H1 (cell line): ENCODE measurements around the gene TMEM151B. TPM values are rescaled to one million over a fixed set of nuclear protein-coding genes. Genes with fewer than 3 reads are reported as not detected.

Source experiments
- CBX8 ChIP-seq: fragments of 300-800, 300-1000 bp; sonication (generic); IDR thresholded peaks from 2 replicates; pipeline ENCODE4 v1.7.1; 2016; ENCODE audit warnings: low read depth, low read length, borderline replicate concordance
- CHD1 ChIP-seq: IDR thresholded peaks from 2 replicates; pipeline ENCODE4 v1.6.1; 2012; ENCODE audit warnings: low read depth, low read length, improper control_type of control experiment
- CHD7 ChIP-seq: fragments of 300-600 bp; sonication (generic); IDR thresholded peaks from 2 replicates; pipeline ENCODE4 v1.7.1; 2012; ENCODE audit warnings: low read length, moderate library complexity, mild to moderate bottlenecking, inconsistent platforms; ENCODE audit not compliant: insufficient replicate concordance
- CREB1 ChIP-seq: IDR thresholded peaks from 2 replicates; pipeline ENCODE4 v1.6.1; 2012; ENCODE audit warnings: inconsistent platforms
- MAFK ChIP-seq: IDR thresholded peaks from 2 replicates; pipeline ENCODE4 v1.6.1; 2012; ENCODE audit warnings: low read depth, mild to moderate bottlenecking, improper control_type of control experiment, low read length
- MAX ChIP-seq: IDR thresholded peaks from 2 replicates; pipeline ENCODE4 v1.6.1; 2012; ENCODE audit warnings: inconsistent platforms
- RXRA ChIP-seq: IDR thresholded peaks from 2 replicates; pipeline ENCODE4 v1.6.1; 2011; ENCODE audit warnings: low read depth, mild to moderate bottlenecking, low read length, moderate library complexity; ENCODE audit not compliant: insufficient read depth
- SAP30 ChIP-seq: fragments of 300-600 bp; sonication (generic); IDR thresholded peaks from 2 replicates; pipeline ENCODE4 v1.7.1; 2012; ENCODE audit warnings: low read length, moderate library complexity, mild to moderate bottlenecking, inconsistent platforms; ENCODE audit not compliant: insufficient read depth, insufficient replicate concordance
- SIX5 ChIP-seq: IDR thresholded peaks from 2 replicates; pipeline ENCODE4 v1.6.1; 2011; ENCODE audit warnings: mild to moderate bottlenecking, low read depth, low read length
- TAF7 ChIP-seq: optimal IDR thresholded peaks from 2 replicates; pipeline ENCODE3; 2011; ENCODE audit warnings: low read depth, mild to moderate bottlenecking, inconsistent platforms, low read length, moderate library complexity, borderline replicate concordance
- polyA plus RNA-seq, 7 experiments: library from polyadenylated mRNA; depleted of rRNA in 3 of 7; stranded (reverse) in 5 of 7; unstranded in 2 of 7; fragments of >200 nt in 5 of 7; fragments of 200-250 nt in 2 of 7; gene quantifications; 1 replicate in 5 of 7; 2 replicates in 1 of 7; 4 replicates in 1 of 7; pipeline versions ENCODE4 v1.2.1 to v1.2.3, GENCODE V29; 2011 to 2013; ENCODE audit warnings: missing spikeins in 2 of 7, mixed read lengths in 2 of 7
- total RNA-seq: library from RNA; stranded (reverse); fragmentation: NEBNext Ultra II Directional; extraction: Animal tissue kit (Norgen Biotek cat#: 25700); gene quantifications from 2 replicates; pipeline ENCODE4 v1.2.1, GENCODE V29; 2021

The TMEM151B gene
- total and polyA plus RNA-seq, 2 of the 8 experiments (the other 6 are each of a cell fraction or from before 2014, with no cell fraction given) = 8.0 to 15.5 TPM

GRCh38 chr6:44257025-44257752, 13.1 kb upstream of the TMEM151B start, which contains the start of gene SLC35B2 (continued):
- TF ChIP-seq CHD7 (no peak), TAF7 (peak; percentile 94), MAFK (0 out of 2 replicates have a peak, but pooled peaks have one; percentile 2), CBX8 (no peak), RXRA (no peak), SAP30 (peak; percentile 84), SIX5 (no peak), CREB1 (peak; percentile 37; the same call in 1 of the 2 replicates), MAX (peak; percentile 94), CHD1 (no peak)
